Smooth muscle cell (in vitro differentiated cells): ENCODE data around the gene LIMCH1. TPM values are rescaled to one million over a fixed set of nuclear protein-coding genes. Genes with fewer than 3 reads are reported as not detected.

Source experiments
- DNase-seq: peaks from one replicate; lab custom pipeline; 2025; ENCODE audit not compliant: unreplicated experiment; lab: John Stamatoyannopoulos, UW
- H2AFZ ChIP-seq: fragments of 200-600 bp; sonication (generic); 2 replicates; pipeline ENCODE4 v1.6.0; 2016; ENCODE audit warnings: antibody characterized with exemption, low read depth, mild to moderate bottlenecking
- H3F3A ChIP-seq: fragments of 200-600 bp; sonication (generic); 2 replicates; pipeline ENCODE4 v1.6.0; 2017; ENCODE audit warnings: antibody characterized with exemption, low read depth
- H3K27ac ChIP-seq: fragments of 200-600 bp; sonication (generic); 2 replicates; pipeline ENCODE4 v1.5.1; 2016; ENCODE audit warnings: low read depth, mild to moderate bottlenecking
- H3K27me3 ChIP-seq: fragments of 200-600 bp; sonication (generic); 2 replicates; pipeline ENCODE4 v1.6.1; 2016; ENCODE audit warnings: low read depth, mild to moderate bottlenecking
- H3K36me3 ChIP-seq: fragments of 200-600 bp; sonication (generic); 2 replicates; pipeline ENCODE4 v1.5.1; 2016; ENCODE audit warnings: low read depth
- H3K4me1 ChIP-seq: fragments of 200-600 bp; sonication (generic); 2 replicates; pipeline ENCODE4 v1.5.1; 2016; ENCODE audit warnings: low read depth
- H3K4me2 ChIP-seq: fragments of 200-600 bp; sonication (generic); 2 replicates; pipeline ENCODE4 v1.6.0; 2016; ENCODE audit warnings: mild to moderate bottlenecking
- H3K4me3 ChIP-seq: fragments of 200-600 bp; sonication (generic); 2 replicates; pipeline ENCODE4 v1.5.1; 2016; ENCODE audit warnings: mild to moderate bottlenecking
- H3K79me2 ChIP-seq: fragments of 200-600 bp; sonication (generic); 2 replicates; pipeline ENCODE4 v1.6.0; 2016; ENCODE audit warnings: low read depth, mild to moderate bottlenecking
- H3K9ac ChIP-seq: fragments of 200-600 bp; sonication (generic); 2 replicates; pipeline ENCODE4 v1.6.0; 2016; ENCODE audit warnings: low read depth
- H3K9me3 ChIP-seq: fragments of 200-600 bp; sonication (generic); replicated peaks from 2 replicates; pipeline ENCODE4 v1.5.1; 2016; ENCODE audit warnings: low read depth
- H4K20me1 ChIP-seq: fragments of 200-600 bp; sonication (generic); 2 replicates; pipeline ENCODE4 v1.6.0; 2016; ENCODE audit warnings: low read depth
- CTCF ChIP-seq: fragments of 200-600 bp; sonication (generic); IDR thresholded peaks from 2 replicates; pipeline ENCODE4 v1.5.1; 2017; ENCODE audit warnings: borderline replicate concordance, mild to moderate bottlenecking, antibody characterized with exemption; ENCODE audit not compliant: insufficient read depth, poor library complexity, severe bottlenecking
- WGBS: methylation state at CpG from one replicate; pipeline ENCODE4 v1.1.7; 2016; ENCODE audit warnings: low lambda C conversion rate; 5-methylcytosine and 5-hydroxymethylcytosine counted together
- polyA plus RNA-seq: library from polyadenylated mRNA; unstranded; fragments of >200 nt; fragmentation: Nextera tagmentation; extraction: Ambion mirVana; gene quantifications from 2 replicates; pipeline ENCODE4 v1.2.1, GENCODE V29; 2016
- total RNA-seq: library from RNA; depleted of rRNA; stranded (reverse); fragments of >200 nt; gene quantifications from 2 replicates; pipeline ENCODE4 v1.2.3, GENCODE V29; 2014

The LIMCH1 gene
- total and polyA plus RNA-seq, 2 experiments from 2014 or later, result 2.6 to 7.6 TPM

DNA sequence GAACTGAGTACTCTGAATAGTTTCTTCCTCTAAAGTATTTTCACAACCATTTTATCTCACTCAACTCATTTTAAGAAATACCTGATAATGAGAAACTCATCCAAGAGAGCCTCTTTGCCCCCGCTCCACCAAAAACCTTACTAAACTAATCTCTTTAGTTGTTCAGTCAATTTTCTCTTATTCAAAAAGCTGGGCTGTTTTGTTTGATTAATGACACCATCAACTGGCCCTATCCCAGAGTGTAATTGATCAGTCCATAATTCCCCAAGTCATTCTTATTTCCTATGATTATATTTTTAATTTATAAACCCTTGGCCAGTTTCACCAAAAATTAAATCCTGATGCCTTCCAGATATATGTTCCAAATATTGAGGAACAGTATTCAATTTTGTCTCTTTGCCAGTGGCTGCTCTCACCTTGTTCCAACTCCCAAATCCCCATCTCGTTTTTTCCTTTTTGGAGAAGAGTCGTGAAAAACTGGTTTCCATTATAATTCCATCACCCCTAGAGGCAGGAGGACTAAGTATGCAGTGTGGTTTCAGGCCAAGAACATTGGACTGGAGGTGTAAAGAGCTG, 10.4 kb downstream of the LIMCH1 start:
- Histone ChIP-seq H3F3A (no peaks in the 10 kb centered on the region), H3K9ac (no peak overlapping the region), H3K36me3 (no peaks in the 10 kb centered on the region), H3K9me3 (no peaks in the 10 kb centered on the region), H3K4me1 (no peaks in the 10 kb centered on the region), H3K4me3 (no peak overlapping the region), H3K27me3 (no peaks in the 10 kb centered on the region), H3K27ac (no peak overlapping the region), H4K20me1 (no peaks in the 10 kb centered on the region), H3K79me2 (no peaks in the 10 kb centered on the region), H2AFZ (no peak overlapping the region), H3K4me2 (no peak overlapping the region)
- no peak for TF ChIP-seq CTCF
- WGBS, result 90% methylated on average over 3 of the region's 3 CpGs
- DNase-seq, result no peak

- H3K4me2 ChIP-seq, result no peak overlapping the region
- H3K79me2 ChIP-seq, result no peaks in the 10 kb centered on the region
- WGBS, result 64% methylated on average over 3 of the region's 3 CpGs
- DNase-seq, result no peak
- no peak overlapping the region for H3K9ac ChIP-seq
- no peaks in the 10 kb centered on the region for H3K4me1 ChIP-seq
- no peak overlapping the region for H3K4me3 ChIP-seq
- H3K36me3 ChIP-seq, result no peaks in the 10 kb centered on the region
- H3K27me3 ChIP-seq, result no peaks in the 10 kb centered on the region
- H4K20me1 ChIP-seq, result no peaks in the 10 kb centered on the region
- H3K27ac ChIP-seq, result no peak overlapping the region
- H3K9me3 ChIP-seq, result no peaks in the 10 kb centered on the region
- TF ChIP-seq CTCF, result no peak
- H3F3A ChIP-seq, result no peaks in the 10 kb centered on the region
- H2AFZ ChIP-seq, result no peak overlapping the region
These were observed 11.5 kb downstream of the LIMCH1 start for GRCh38 chr4:41549478-41549877.

DNA sequence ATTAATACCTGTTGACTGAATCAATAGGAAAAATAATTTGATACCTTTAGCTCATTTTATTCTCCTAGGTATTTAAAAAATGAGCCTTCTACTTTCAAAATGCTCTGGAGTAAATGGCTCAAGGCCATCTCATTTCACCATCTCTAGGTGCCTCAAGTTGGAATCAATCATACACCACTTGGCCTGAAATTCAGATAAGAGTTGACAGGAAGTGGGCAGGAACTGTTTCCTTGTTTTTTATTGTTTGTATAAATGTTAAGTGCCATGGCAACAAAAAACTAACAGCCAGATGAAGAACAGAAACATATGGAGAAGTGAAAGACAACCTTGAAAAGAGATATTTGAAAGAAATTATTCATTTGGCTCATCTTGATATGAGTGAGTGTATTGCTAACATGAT, 12.4 kb downstream of the LIMCH1 start:
- Histone ChIP-seq H3K27me3 (no peaks in the 10 kb centered on the region), H3K4me3 (no peak overlapping the region), H2AFZ (no peak overlapping the region), H3K9me3 (no peaks in the 10 kb centered on the region), H3K79me2 (no peaks in the 10 kb centered on the region), H3K4me2 (no peak overlapping the region), H3K27ac (no peak overlapping the region), H3F3A (no peaks in the 10 kb centered on the region), H3K9ac (no peak overlapping the region), H3K36me3 (no peaks in the 10 kb centered on the region), H4K20me1 (no peaks in the 10 kb centered on the region), H3K4me1 (no peaks in the 10 kb centered on the region)
- DNase-seq, result no peak
- TF ChIP-seq CTCF, result no peak

GRCh38 chr4:41551536-41551935, 13.6 kb downstream of the LIMCH1 start:
- TF ChIP-seq CTCF, result no peak
- H3K4me1 ChIP-seq, result no peaks in the 10 kb centered on the region
- no peak for DNase-seq
- H3F3A ChIP-seq, result no peaks in the 10 kb centered on the region
- no peak overlapping the region for H3K4me3 ChIP-seq
- no peaks in the 10 kb centered on the region for H4K20me1 ChIP-seq
- H3K9ac ChIP-seq, result no peak overlapping the region
- H3K27ac ChIP-seq, result no peak overlapping the region
- H3K4me2 ChIP-seq, result no peak overlapping the region
- H3K79me2 ChIP-seq, result no peaks in the 10 kb centered on the region
- no peak overlapping the region for H2AFZ ChIP-seq
- H3K9me3 ChIP-seq, result no peaks in the 10 kb centered on the region
- H3K36me3 ChIP-seq, result no peaks in the 10 kb centered on the region
- H3K27me3 ChIP-seq, result no peaks in the 10 kb centered on the region
- 95% methylated on average over 2 of the region's 2 CpGs for WGBS
